Bone marrow (tissue), 2 donors: ENCODE measurements around the gene TCF4.

Source experiments
- DNase-seq, 2 donors: peaks; one replicate each; lab custom pipeline; 2025; lab: John Stamatoyannopoulos, UW

TCF4 gene

GRCh38 chr18:55407774-55408535, 180.0 kb downstream of the TCF4 start:
- DNase-seq = no peak

- DNase-seq = no peak
Measured at GRCh38 chr18:55407191-55407590, 180.8 kb downstream of the TCF4 start.

DNA sequence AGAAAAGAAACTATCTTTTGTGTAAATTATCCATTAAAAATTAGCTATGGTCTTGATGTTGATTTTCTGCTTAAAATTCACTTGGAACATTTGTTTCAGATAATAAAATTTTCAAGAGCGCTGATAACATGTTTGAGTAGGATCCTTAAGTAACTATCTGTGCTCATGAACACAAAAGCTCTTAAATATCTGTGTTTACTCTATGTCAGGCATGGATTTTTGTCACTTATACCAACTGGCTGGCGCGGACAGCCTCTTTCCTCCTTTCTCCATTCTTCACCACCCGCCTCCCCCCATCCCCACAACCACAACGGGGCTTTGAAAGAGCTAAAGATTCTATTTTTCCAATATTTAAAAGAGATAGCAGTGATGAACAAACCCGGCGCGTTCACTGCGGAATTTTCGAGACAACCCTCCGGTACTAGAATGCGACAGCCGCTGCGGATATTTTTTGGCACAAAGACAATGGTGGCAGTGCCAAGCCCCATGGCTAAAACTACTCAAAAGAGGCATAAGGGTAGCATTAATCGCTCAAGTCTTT, 181.5 kb downstream of the TCF4 start:
- no peak for DNase-seq

- DNase-seq = peak in 1 of 2 donors; percentile 68
Measured at GRCh38 chr18:55405893-55406406, 182.0 kb downstream of the TCF4 start.

GRCh38 chr18:55405475-55405874, 182.5 kb downstream of the TCF4 start:
- DNase-seq = no peak

GRCh38 chr18:55404832-55405465, 183.0 kb downstream of the TCF4 start:
- DNase-seq = no peak

- no peak for DNase-seq
Measured at GRCh38 chr18:55404136-55404830, 183.7 kb downstream of the TCF4 start.

- no peak for DNase-seq
Measured at GRCh38 chr18:55403421-55403949, 184.5 kb downstream of the TCF4 start.

DNA sequence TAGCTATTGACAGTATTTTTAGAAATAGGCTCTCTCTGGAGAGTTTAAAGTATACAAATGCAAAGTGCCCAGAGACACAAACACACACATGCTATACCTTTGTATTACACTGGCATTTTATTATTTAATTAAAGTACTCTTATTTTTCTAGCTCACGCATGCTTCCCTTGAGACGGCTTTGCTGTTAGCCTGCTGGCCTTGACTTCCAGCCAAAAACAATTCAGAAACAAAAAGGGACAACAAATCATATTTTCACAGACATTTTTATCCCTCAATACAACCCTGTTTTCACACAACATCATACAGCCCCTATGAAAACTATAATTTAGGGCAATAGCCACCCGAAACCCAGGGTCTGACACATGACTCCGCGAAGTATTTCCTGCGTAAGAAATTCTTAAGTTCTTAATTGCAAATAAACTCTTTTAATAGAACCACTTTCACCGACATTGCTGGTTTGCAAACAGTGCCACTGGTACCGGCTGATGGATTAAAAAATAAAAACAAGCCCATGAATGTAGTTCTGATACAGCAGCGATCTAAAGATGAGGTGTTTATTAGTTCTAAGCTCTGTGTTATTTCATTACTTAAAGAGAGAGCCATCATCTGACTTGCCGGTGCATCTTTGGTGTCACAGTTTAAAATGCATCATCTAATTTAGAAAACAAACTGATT, 185.1 kb downstream of the TCF4 start:
- DNase-seq = no peak

GRCh38 chr18:55401638-55402191, 186.3 kb downstream of the TCF4 start:
- no peak for DNase-seq

GRCh38 chr18:55400590-55401541, 187.1 kb downstream of the TCF4 start:
- no peak for DNase-seq

DNA sequence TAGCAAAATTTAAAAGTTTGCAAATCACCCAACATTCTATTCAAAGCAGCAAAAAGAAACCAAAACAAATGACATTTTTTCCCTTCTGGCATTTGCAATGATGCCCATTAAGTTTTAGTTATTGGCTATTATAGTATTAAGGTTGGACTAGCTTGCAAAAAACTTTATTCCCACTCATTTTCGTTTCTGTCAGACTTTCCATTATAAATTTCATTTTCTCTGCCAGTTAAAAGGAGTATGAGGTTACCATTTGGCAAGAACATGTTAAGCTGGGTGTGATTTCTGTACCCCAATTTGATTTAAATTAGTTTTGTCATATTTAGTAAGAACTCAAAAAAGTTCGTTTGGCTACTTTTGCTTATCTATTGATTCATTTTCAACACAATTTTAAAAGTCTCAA, 187.9 kb downstream of the TCF4 start:
- no peak for DNase-seq

DNA sequence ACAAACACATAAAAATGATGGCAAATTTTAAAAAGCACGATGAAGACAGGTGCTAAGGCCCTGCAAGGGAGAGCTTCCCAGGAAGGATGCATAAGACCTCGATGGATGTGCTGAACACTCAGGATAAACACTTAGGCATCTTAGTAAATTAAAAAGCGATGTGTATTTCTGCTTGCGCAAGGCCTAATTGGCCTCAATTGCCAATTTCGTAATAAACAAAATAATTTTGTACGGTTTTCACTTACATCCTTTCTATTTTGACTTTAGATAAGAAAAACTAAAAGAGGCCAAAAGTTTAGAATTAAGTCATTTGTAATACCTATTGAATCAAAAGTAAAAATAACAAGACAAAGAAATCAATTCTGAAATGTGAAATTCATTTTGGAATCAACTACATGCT, 189.1 kb downstream of the TCF4 start:
- DNase-seq = no peak

GRCh38 chr18:55396979-55397378, 191.0 kb downstream of the TCF4 start:
- DNase-seq = no peak

DNA sequence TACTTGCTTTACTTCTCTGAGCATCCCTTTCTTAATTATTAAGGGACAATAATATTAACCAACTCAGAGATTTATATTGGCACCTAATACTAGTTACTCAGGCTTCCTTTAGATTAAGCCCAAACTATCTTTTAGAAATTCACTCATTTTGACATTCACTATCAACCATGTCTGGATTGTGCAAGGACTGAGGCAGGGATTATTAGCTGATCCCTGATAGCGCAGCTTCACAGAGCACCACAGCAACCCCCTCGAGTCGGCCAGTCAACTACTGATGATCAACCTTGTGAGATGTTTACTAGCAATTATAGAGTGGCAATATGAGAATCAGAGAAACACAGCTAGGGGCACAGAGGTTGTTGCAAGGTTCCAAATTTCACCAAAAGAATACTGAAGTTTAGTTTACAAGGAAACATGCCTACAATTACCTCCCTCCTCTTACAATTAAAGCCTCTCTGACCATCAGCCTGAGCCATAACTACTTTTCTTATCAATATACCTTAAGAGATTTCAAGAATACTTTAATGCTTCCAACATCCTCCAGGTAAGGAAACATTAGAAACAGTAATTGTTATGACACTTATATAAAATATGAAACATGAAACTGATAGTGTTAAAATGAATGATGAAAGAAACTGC, 191.6 kb downstream of the TCF4 start:
- DNase-seq = no peak

- DNase-seq = no peak
Measured at GRCh38 chr18:55395799-55396198, 192.2 kb downstream of the TCF4 start.

DNA sequence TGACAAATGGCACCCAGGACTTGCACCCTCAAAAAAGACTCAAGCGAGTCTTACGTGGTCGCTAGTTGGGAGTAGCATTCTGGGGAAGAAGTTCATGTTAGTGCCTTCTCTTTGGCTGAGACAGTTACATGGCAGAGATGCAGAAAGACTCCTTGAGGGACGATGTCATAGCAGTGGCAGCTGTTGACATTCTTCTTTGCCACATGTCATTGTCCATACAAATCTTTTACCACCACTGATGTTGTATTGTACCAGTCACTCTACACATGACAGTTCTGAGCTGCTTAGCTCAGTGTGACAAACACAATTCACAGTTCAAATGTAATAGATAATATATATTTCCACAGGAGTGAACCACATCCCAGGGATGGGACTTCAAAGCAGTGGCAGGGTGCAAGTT, 197.1 kb downstream of the TCF4 start:
- DNase-seq = no peak

DNA sequence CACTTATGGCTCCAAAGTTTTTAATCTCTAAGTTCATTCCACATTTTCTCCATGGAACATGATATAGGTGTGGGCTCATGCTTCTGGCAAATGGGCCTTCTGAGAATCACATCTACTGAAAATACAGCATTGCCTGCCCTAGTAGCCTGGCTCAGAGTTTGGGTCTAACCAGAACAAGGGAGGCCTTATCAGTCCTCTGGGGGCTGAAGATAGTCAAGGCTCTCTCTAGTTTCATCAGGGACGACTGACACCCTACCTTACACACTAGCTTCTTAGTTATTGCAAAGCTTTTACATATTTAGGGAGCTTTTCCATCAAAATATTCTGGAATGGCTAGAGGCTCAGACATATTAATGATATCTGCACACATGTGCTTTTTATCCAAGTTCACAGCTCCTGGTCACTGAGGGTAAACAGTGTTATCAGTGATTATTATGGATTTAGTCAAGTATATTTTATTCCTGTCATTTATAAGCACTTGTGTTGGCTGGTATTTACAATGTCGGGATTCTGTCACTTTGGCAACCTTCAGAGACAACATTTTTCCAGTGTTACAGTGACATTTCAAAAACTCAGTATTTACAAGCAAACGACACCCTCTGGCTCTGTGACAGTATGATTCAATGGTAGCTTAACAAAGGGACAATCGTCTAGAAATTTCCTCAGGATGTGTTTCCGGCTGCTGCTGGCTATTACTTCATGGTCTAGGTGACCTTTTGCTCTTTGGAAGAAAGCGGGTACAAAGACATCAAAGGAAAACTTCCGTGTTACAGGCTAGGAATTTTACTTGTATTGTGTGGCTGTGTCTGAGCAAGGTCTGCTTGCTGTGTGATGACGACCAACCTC, 200.6 kb downstream of the TCF4 start:
- DNase-seq = no peak

GRCh38 chr18:55386545-55386944, 201.4 kb downstream of the TCF4 start:
- DNase-seq = no peak
